Liver (tissue), 9 donors: ENCODE data around the gene EEF2K. TPM values are rescaled to one million over a fixed set of nuclear protein-coding genes. Genes with fewer than 3 reads are reported as not detected.

Source experiments
- DNase-seq: peaks from one replicate; pipeline ENCODE4 v3.0.0-alpha.2; 2017; ENCODE audit warnings: low spot score
- H3K27ac ChIP-seq, 2 donors: one replicate each; pipeline ENCODE4 v1.7.0; 2013; ENCODE audit warnings: inconsistent platforms in 2 of 2, low read length in 2 of 2, control low read depth in 1 of 2, low read depth in 1 of 2, mild to moderate bottlenecking in 1 of 2
- H3K27me3 ChIP-seq, 4 donors: one replicate each; pipeline versions ENCODE4 v1.6.1 to v1.7.0; 2013; ENCODE audit warnings: low read length in 3 of 4, inconsistent platforms in 1 of 4, mild to moderate bottlenecking in 1 of 4, moderate library complexity in 1 of 4; ENCODE audit not compliant: control insufficient read depth in 4 of 4, insufficient read depth in 4 of 4
- H3K36me3 ChIP-seq, 4 donors: one replicate each; pipeline versions ENCODE4 v1.6.1 to v1.7.0; 2013; ENCODE audit warnings: low read length in 3 of 4, mild to moderate bottlenecking in 3 of 4, low read depth in 1 of 4, moderate library complexity in 1 of 4; ENCODE audit not compliant: control insufficient read depth in 4 of 4, insufficient read depth in 3 of 4
- H3K4me1 ChIP-seq, 4 donors: one replicate each; pipeline versions ENCODE4 v1.6.1 to v1.7.0; 2013; ENCODE audit warnings: low read length in 3 of 4, mild to moderate bottlenecking in 3 of 4, moderate library complexity in 1 of 4; ENCODE audit not compliant: control insufficient read depth in 4 of 4, insufficient read depth in 4 of 4
- H3K4me3 ChIP-seq, 3 donors: one replicate each; pipeline versions ENCODE4 v1.6.1 to v1.7.0; 2013; ENCODE audit warnings: low read length in 3 of 3, control low read depth in 1 of 3, low read depth in 1 of 3, mild to moderate bottlenecking in 1 of 3
- H3K9ac ChIP-seq, 2 donors: one replicate each; pipeline ENCODE4 v1.7.0; 2013; ENCODE audit warnings: low read length in 2 of 2, mild to moderate bottlenecking in 2 of 2, moderate library complexity in 2 of 2, control low read depth in 1 of 2, low read depth in 1 of 2
- H3K9me3 ChIP-seq, 4 donors: one replicate each; pipeline versions ENCODE4 v1.6.1 to v1.7.0; 2013; ENCODE audit warnings: low read length in 3 of 4; ENCODE audit not compliant: control insufficient read depth in 4 of 4
- ATF3 ChIP-seq: IDR thresholded peaks from 2 replicates; pipeline ENCODE4 v1.6.1; 2016; ENCODE audit warnings: antibody characterized with exemption
- CTCF ChIP-seq: fragments of 150-350 bp; IDR thresholded peaks from 2 replicates; pipeline ENCODE4 v1.5.1; 2017; ENCODE audit warnings: improper control_type of control experiment, low read depth, low read length; ENCODE audit not compliant: missing input control
- EGR1 ChIP-seq, 2 donors: IDR thresholded peaks; 2 replicates each; pipeline ENCODE4 v1.6.1; 2016 to 2018; ENCODE audit warnings: antibody characterized with exemption in 2 of 2, low read depth in 2 of 2
- FOXA1 ChIP-seq: IDR thresholded peaks from 2 replicates; pipeline ENCODE4 v1.6.1; 2016; ENCODE audit warnings: antibody characterized with exemption
- FOXA2 ChIP-seq: IDR thresholded peaks from 2 replicates; pipeline ENCODE4 v1.6.1; 2016; ENCODE audit warnings: antibody characterized with exemption
- GABPA ChIP-seq, 2 donors: IDR thresholded peaks in 1 of 2; conservative IDR thresholded peaks in 1 of 2; 2 replicates each; pipeline ENCODE4 v1.6.1; 2016; ENCODE audit warnings: antibody characterized with exemption in 2 of 2, mild to moderate bottlenecking in 1 of 2, moderate library complexity in 1 of 2
- HNF4A ChIP-seq, 2 donors: conservative IDR thresholded peaks; 2 replicates each; pipeline ENCODE4 v1.6.1; 2016; ENCODE audit warnings: antibody characterized with exemption in 2 of 2, mild to moderate bottlenecking in 2 of 2
- HNF4G ChIP-seq: IDR thresholded peaks from 2 replicates; pipeline ENCODE4 v1.6.1; 2016; ENCODE audit warnings: antibody characterized with exemption
- JUND ChIP-seq, 2 donors: IDR thresholded peaks; 2 replicates each; pipeline ENCODE4 v1.6.1; 2016; ENCODE audit warnings: antibody characterized with exemption in 2 of 2
- MAX ChIP-seq: IDR thresholded peaks from 2 replicates; pipeline ENCODE4 v1.6.1; 2016; ENCODE audit warnings: antibody characterized with exemption
- NR2F2 ChIP-seq: IDR thresholded peaks from 2 replicates; pipeline ENCODE4 v1.6.1; 2016; ENCODE audit warnings: antibody characterized with exemption
- RAD21 ChIP-seq, 2 donors: IDR thresholded peaks; 2 replicates each; pipeline ENCODE4 v1.6.1; 2016; ENCODE audit warnings: antibody characterized with exemption in 2 of 2, mild to moderate bottlenecking in 2 of 2
- REST ChIP-seq: IDR thresholded peaks from 2 replicates; pipeline ENCODE4 v1.6.1; 2016; ENCODE audit warnings: antibody characterized with exemption, mild to moderate bottlenecking
- RXRA ChIP-seq, 2 donors: IDR thresholded peaks; 2 replicates each; pipeline ENCODE4 v1.6.1; 2017 to 2018; ENCODE audit warnings: antibody characterized with exemption in 2 of 2, mild to moderate bottlenecking in 1 of 2
- SP1 ChIP-seq: IDR thresholded peaks from 2 replicates; pipeline ENCODE4 v1.6.1; 2018; ENCODE audit warnings: antibody characterized with exemption, mild to moderate bottlenecking
- TAF1 ChIP-seq: conservative IDR thresholded peaks from 2 replicates; pipeline ENCODE4 v1.6.1; 2016; ENCODE audit warnings: antibody characterized with exemption, mild to moderate bottlenecking
- YY1 ChIP-seq: IDR thresholded peaks from 2 replicates; pipeline ENCODE4 v1.6.1; 2016; ENCODE audit warnings: antibody characterized with exemption, mild to moderate bottlenecking
- ZBTB33 ChIP-seq: IDR thresholded peaks from 2 replicates; pipeline ENCODE4 v1.6.1; 2016; ENCODE audit warnings: antibody characterized with exemption
- WGBS: extraction: QIAGEN DNeasy Blood & Tissue Kit; methylation state at CpG from one replicate; pipeline ENCODE4 v1.1.7; 2013; 5-methylcytosine and 5-hydroxymethylcytosine counted together
- polyA plus RNA-seq, 2 donors: library from polyadenylated mRNA; stranded (reverse) in 1 of 2; unstranded in 1 of 2; fragments of 200-250 nt in 1 of 2; fragments of >200 nt in 1 of 2; fragmentation: Nextera tagmentation in 1 of 2; extraction: Ambion mirVana in 1 of 2; gene quantifications; one replicate each; pipeline versions ENCODE4 v1.2.1 to v1.2.3, GENCODE V29; 2013 to 2015
- total RNA-seq, 2 donors: library from RNA; depleted of rRNA; stranded (reverse); fragments of >200 nt; gene quantifications; one replicate each; pipeline ENCODE4 v1.2.3, GENCODE V29; 2014
- donor health status: healthy.
- donor health status: healthy.
- donor health status: healthy.
- donor health status: healthy.
- donor health status: healthy.

EEF2K gene
- total and polyA plus RNA-seq, 4 donors = 3.2 to 14.3 (median 8.0) TPM

- WGBS = 8% methylated on average over 40 of the region's 40 CpGs
- H3K27me3 ChIP-seq = no peaks in the 10 kb centered on the region
- H3K9me3 ChIP-seq = peaks cover 0 to 3% (median 2%) of the 10 kb centered on the region in 4 donors
- H3K36me3 ChIP-seq = no peaks in the 10 kb centered on the region
- peaks cover 0 to 4% (median 1%) of the 10 kb centered on the region in 4 donors for H3K4me1 ChIP-seq
- H3K4me3 ChIP-seq = peak within 1 kb of the TSS in 1 of 3 donors; percentile 12
- H3K27ac ChIP-seq = no peak within 1 kb of the TSS
- DNase-seq = no peak
- no peak for TF ChIP-seq GABPA (IDR thresholded peaks at IDR 0.05 in 1 of 2, conservative IDR thresholded peaks at IDR 0.05 in 1 of 2)
- no peak for TF ChIP-seq ZBTB33
- no peak for TF ChIP-seq RXRA (IDR thresholded peaks at IDR 0.05)
- no peak for TF ChIP-seq HNF4A (conservative IDR thresholded peaks at IDR 0.05)
- no peak for TF ChIP-seq FOXA1
- no peak for TF ChIP-seq ATF3
- TF ChIP-seq FOXA2 = no peak
- TF ChIP-seq JUND (IDR thresholded peaks at IDR 0.05) = no peak
- TF ChIP-seq REST = no peak
- TF ChIP-seq EGR1 (IDR thresholded peaks at IDR 0.05; ENCODE audit: low read depth in 2 of 2) = no peak
- no peak for TF ChIP-seq TAF1
- no peak for TF ChIP-seq CTCF
- no peak for TF ChIP-seq NR2F2
- TF ChIP-seq MAX = no peak
- TF ChIP-seq YY1 = no peak
- no peak for TF ChIP-seq HNF4G
- no peak for TF ChIP-seq SP1
- TF ChIP-seq RAD21 (IDR thresholded peaks at IDR 0.05) = no peak
- no peak within 1 kb of the TSS for H3K9ac ChIP-seq
Measured at GRCh38 chr16:22161999-22162655, 44.0 kb upstream of the EEF2K start, which contains the start of gene SDR42E2. Gene SDR42E2, plus strand, starts transcription at chr16:22162506. Its CDS starts 3,077 bp downstream, at chr16:22165583.
